SU-DHL-6 (cell line): Measurements from ENCODE around the gene GNAQ.

ENCODE experiments used
- EZH2phosphoT487 ChIP-seq: fragments of 200-600 bp; sonication (generic), shearing (Covaris generic); conservative IDR thresholded peaks from 2 replicates; pipeline ENCODE4 v1.6.1; 2018; ENCODE audit warnings: mild to moderate bottlenecking, antibody characterized with exemption, low read length, moderate library complexity, mixed read lengths
- TF ChIP-seq, protein P1 (sequence below): fragments of 200-600 bp; sonication (generic); IDR thresholded peaks from one replicate; pipeline ENCODE4 v1.5.1; 2017; ENCODE audit warnings: antibody characterized with exemption, mild to moderate bottlenecking, low read length, moderate library complexity; ENCODE audit not compliant: insufficient read depth, poor library complexity, severe bottlenecking

DNA sequence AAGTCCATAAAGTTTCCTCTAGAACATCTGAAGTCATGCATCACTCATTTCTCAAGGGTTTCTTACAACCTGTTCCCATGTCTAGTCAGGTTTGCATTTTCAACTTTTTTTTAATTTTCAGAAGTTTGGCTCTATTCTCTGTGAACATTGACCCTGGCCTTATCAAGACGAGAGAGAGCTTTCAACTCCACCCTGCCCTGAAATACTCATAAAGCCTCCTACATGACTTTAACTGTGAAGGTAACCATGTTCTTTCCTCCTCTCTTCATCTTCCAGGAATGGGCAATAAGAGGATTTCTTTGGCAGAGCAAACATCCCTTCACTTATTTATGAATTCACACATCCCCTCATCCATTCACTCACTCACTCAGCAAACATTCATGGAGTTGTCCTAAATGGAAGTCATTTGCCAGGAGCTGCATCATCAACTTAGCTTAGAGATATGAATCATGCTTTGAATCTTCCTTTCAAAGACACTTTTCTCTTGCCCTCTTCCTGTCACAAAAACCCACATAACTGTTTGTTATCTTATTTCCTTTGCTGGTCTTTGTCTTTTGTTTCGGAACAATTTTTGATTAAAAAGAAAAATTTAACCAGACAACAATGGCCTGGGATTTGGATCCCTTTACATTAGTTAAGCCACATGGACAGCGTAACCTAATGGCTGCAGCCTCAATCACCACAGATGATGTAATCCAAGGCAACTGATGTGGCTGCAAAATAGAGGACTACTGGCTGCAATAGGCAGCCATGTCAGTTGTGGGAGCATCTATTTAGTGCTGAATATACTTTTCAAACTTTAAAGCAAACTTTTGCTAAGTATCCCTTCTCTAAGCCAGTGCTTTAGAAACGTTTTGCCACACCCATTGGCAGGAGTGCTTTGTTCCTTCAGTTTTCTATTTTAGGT, 43.0 kb upstream of the GNAQ start:
- TF ChIP-seq, protein P1, sequence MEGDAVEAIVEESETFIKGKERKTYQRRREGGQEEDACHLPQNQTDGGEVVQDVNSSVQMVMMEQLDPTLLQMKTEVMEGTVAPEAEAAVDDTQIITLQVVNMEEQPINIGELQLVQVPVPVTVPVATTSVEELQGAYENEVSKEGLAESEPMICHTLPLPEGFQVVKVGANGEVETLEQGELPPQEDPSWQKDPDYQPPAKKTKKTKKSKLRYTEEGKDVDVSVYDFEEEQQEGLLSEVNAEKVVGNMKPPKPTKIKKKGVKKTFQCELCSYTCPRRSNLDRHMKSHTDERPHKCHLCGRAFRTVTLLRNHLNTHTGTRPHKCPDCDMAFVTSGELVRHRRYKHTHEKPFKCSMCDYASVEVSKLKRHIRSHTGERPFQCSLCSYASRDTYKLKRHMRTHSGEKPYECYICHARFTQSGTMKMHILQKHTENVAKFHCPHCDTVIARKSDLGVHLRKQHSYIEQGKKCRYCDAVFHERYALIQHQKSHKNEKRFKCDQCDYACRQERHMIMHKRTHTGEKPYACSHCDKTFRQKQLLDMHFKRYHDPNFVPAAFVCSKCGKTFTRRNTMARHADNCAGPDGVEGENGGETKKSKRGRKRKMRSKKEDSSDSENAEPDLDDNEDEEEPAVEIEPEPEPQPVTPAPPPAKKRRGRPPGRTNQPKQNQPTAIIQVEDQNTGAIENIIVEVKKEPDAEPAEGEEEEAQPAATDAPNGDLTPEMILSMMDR = no peak
- no peak for TF ChIP-seq EZH2phosphoT487
